Activated CD4-positive, CD25-positive, alpha-beta regulatory T cell treated with anti-CD3 and anti-CD28 coated beads, Interleukin-2, amount 50 U/mL, for 72 hours (primary cell): Measurements from ENCODE around the gene TUBGCP2.
A peak's percentile ranks its signal among the peaks of the same experiment; 100 is the strongest.
"Not testable (repeated sequence)": the region's sequence is repeated elsewhere in the genome, so short reads cannot be mapped to it uniquely, and the experiment has no call there.

Experiments used
- DNase-seq: peaks from one replicate; pipeline ENCODE4 v3.0.0; 2021

The TUBGCP2 gene

GRCh38 chr10:133277277-133277992 is 31.2 kb downstream of the TUBGCP2 start:
- no peak for DNase-seq

GRCh38 chr10:133276435-133277201 is 32.1 kb downstream of the TUBGCP2 start, which contains the start of gene ADAM8:
Gene ADAM8 (minus strand): TSS chr10:133276868. CDS start chr10:133276817, 51 bp downstream.
- DNase-seq: peak; percentile 77

GRCh38 chr10:133276100-133276434 is 32.6 kb downstream of the TUBGCP2 start:
- DNase-seq: no peak

GRCh38 chr10:133275684-133276092 is 33.0 kb downstream of the TUBGCP2 start:
- peak; percentile 55 for DNase-seq

GRCh38 chr10:133274751-133275683 is 33.7 kb downstream of the TUBGCP2 start:
- DNase-seq: peak; percentile 66

GRCh38 chr10:133273534-133274143 is 35.0 kb downstream of the TUBGCP2 start:
- no peak for DNase-seq

GRCh38 chr10:133272964-133273420 is 35.7 kb downstream of the TUBGCP2 start:
- DNase-seq: no peak

GRCh38 chr10:133272301-133272963 is 36.2 kb downstream of the TUBGCP2 start:
- DNase-seq: no peak

GRCh38 chr10:133271521-133272300 is 37.0 kb downstream of the TUBGCP2 start:
- no peak for DNase-seq

GRCh38 chr10:133270773-133271297 is 37.8 kb downstream of the TUBGCP2 start:
- DNase-seq: no peak

- DNase-seq: no peak
These were observed 38.5 kb downstream of the TUBGCP2 start for GRCh38 chr10:133270204-133270603.

GRCh38 chr10:133269367-133269766 is 39.3 kb downstream of the TUBGCP2 start:
- no peak for DNase-seq

- no peak for DNase-seq
These were observed 40.1 kb downstream of the TUBGCP2 start for GRCh38 chr10:133268532-133268931.

- no peak for DNase-seq
These were observed 40.8 kb downstream of the TUBGCP2 start for GRCh38 chr10:133267829-133268228.

- no peak for DNase-seq
These were observed 41.4 kb downstream of the TUBGCP2 start for GRCh38 chr10:133267293-133267692.

GRCh38 chr10:133266056-133266795 is 42.4 kb downstream of the TUBGCP2 start:
- no peak for DNase-seq

- not testable (repeated sequence) for DNase-seq
These were observed 43.6 kb downstream of the TUBGCP2 start for GRCh38 chr10:133265052-133265451.

- no peak for DNase-seq
These were observed 44.2 kb downstream of the TUBGCP2 start for GRCh38 chr10:133264461-133264860.

GRCh38 chr10:133263674-133264073 is 45.0 kb downstream of the TUBGCP2 start:
- no peak for DNase-seq

- no peak for DNase-seq
These were observed 46.0 kb downstream of the TUBGCP2 start for GRCh38 chr10:133262696-133263095.
